Ovary (tissue), 3 donors: ENCODE measurements around the gene ASAP2.

Experiments used
- EP300 ChIP-seq: sonication (generic); formaldehyde crosslinking; IDR thresholded peaks from one replicate; pipeline ENCODE4 v1.6.1; 2017; ENCODE audit warnings: antibody characterized with exemption
- TF ChIP-seq, protein P1 (sequence below), 3 donors: fragments of 450-650 bp in 2 of 3; fragments of 200-600 bp in 1 of 3; IDR thresholded peaks; one replicate each; pipeline versions ENCODE4 v1.5.1 to v1.8.0; 2016 to 2022; ENCODE audit warnings: antibody characterized with exemption in 3 of 3, mild to moderate bottlenecking in 1 of 3
- donor health status: DM: no; HTN: no; CAD: no.

- TF ChIP-seq, protein P1, sequence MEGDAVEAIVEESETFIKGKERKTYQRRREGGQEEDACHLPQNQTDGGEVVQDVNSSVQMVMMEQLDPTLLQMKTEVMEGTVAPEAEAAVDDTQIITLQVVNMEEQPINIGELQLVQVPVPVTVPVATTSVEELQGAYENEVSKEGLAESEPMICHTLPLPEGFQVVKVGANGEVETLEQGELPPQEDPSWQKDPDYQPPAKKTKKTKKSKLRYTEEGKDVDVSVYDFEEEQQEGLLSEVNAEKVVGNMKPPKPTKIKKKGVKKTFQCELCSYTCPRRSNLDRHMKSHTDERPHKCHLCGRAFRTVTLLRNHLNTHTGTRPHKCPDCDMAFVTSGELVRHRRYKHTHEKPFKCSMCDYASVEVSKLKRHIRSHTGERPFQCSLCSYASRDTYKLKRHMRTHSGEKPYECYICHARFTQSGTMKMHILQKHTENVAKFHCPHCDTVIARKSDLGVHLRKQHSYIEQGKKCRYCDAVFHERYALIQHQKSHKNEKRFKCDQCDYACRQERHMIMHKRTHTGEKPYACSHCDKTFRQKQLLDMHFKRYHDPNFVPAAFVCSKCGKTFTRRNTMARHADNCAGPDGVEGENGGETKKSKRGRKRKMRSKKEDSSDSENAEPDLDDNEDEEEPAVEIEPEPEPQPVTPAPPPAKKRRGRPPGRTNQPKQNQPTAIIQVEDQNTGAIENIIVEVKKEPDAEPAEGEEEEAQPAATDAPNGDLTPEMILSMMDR (IDR thresholded peaks at IDR 0.05) = no peak
- TF ChIP-seq EP300 = no peak
These were observed 91.2 kb downstream of the ASAP2 start for GRCh38 chr2:9297807-9298206.
